Glomerular visceral epithelial cell (primary cell): ENCODE results near the gene SPEF2.

Source experiments
- DNase-seq: peaks from one replicate; pipeline ENCODE4 v3.0.0-alpha.2; 2016; ENCODE audit errors: extremely low spot score

Gene SPEF2

GRCh38 chr5:35617435-35618303 is at the start of gene SPEF2:
Gene SPEF2 (plus strand): TSS chr5:35617863. CDS start chr5:35617998, 135 bp downstream.
- DNase-seq, result peak; percentile 93

GRCh38 chr5:35575578-35575977 is 42.1 kb upstream of the SPEF2 start:
- no peak for DNase-seq

DNA sequence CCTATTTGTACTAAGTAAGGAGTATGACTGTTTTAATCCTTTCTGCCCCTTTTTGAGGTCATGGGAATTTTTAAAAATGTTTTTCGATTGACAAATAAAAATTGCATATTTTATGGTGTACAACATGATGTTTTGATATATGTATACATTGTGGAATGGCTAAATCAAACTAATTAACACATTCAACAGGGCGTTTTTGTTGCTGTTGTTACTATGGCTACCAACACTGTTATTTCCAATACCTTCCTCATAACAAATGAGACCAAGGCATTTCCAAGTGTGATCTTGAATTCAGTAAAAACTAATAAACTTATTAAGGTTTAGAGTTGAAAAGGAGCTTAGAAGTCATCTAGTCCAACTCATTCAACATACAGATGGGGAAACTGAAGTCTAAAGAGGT is 30.2 kb upstream of the SPEF2 start:
- DNase-seq, result no peak

- DNase-seq, result no peak
Observed at GRCh38 chr5:35593338-35593737, 24.3 kb upstream of the SPEF2 start.

- DNase-seq, result peak; percentile 6
Observed at GRCh38 chr5:35598707-35599370, 18.8 kb upstream of the SPEF2 start.

- no peak for DNase-seq
Observed at GRCh38 chr5:35600591-35600990, 17.1 kb upstream of the SPEF2 start.

DNA sequence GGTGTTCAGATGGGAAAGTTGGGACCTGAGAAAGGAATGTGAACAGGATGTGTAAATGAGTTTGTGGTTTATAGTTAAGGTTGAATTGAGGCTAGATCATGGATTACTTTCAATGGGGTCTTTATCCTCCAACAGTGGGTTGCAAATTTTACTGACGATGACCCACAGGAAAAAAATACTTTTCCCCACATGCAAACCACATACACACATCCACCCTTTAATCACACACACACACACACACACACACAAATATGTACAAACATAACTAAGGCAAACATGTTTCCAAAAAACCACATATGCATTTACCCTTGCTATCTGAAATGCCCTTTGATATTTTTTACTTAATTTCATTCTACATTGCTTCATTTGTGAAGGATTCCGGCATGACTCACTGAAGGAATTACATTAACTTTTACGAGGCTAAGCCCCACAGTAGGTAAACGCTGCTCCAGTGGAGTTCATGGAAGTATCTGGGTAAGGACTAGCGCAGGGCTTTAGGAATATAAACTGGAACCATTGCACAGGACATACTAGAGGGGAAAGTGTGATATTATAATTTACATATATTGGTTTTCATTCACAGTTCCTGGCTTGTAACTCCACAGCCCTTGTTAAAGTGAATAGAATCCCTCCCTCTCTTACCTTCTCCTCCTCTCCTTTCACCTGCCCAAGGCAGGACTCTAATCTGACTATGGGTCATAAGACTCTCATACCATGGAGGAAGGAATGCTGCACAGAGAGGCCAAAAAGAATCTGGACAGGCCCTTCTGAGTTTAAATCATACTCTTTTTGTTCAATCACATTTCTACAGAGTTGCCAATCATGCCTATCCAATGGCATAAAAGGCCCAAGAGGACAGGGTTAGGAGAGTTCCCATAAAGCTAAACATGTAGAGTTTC is 8.5 kb upstream of the SPEF2 start:
- no peak for DNase-seq

- DNase-seq, result no peak
Observed at GRCh38 chr5:35617060-35617434, 616 bp upstream of the SPEF2 start.

DNA sequence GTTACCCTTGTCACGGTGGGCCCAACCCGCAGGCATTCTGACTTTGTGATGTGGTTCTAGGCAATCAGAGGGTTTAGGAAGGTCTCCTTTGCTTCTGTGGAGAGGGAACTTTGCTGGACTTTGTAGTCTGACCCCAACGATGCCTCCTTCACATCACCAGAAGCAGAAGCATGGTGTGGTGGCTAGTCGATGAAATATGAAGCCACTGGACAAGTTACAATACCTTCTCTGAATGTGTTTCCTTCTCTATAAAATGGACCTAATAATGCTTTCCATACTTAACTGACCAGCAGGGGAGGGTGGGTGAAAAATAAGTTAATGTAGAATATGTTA is 607 bp downstream of the SPEF2 start:
- no peak for DNase-seq

DNA sequence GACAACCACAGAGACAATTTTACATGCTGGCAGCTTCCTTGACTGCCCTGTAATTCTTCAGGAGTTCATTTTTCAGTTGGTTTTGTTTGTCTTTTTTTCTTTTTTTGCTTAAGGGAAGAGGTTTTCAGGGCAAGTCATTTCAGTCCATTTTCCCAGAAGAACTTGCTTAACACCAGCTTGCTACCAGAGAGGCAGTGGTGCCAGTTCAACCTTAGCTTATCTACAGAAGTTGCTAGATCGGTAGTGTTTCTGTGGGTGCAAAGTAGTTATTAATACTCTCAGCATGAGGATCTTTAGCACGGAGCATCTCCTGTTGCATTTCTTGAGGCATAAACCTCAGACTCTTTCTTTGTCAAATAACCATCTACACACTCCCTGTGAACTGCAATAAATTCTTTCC is 1.1 kb downstream of the SPEF2 start:
- peak; percentile 4 for DNase-seq

DNA sequence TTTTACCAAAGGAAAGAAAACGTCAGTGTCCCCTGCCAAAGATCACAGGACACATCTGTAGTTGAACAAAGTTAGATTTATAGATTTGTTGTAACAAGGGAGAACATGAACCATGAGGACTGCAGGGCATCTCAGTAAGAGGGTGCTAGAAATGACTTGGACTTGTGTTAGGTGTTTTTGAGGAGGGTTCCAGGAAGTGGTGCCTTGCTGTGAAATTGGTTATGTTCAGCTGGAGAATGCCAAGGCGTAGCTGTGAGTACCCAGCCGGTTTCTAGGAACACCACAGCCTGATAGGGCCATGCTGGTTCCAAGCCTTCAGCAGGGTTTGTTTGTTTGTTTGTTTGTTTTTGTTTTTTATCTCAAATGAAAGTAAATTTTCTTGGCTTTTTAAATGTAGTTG is 5.3 kb downstream of the SPEF2 start:
- no peak for DNase-seq

GRCh38 chr5:35623991-35624390 is 6.3 kb downstream of the SPEF2 start:
- DNase-seq, result no peak

DNA sequence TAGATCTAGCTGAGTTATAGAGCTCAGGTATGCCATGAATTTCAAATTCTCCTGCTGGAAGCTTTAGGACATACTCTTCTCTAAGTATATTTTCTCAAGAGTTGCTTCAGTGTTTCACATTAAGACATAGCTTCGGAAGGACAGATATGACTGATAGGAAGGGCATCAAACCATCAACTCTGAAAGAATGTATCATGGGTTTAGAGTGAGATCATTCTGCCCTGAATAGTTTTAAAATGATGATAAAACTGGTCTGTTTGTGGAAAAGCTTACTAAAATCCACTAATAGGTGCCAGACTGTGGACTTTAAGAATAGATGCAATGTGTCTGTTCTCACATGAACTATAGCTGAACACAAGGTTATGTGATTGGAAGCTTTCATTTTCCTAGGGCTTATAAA is 8.4 kb downstream of the SPEF2 start:
- no peak for DNase-seq

DNA sequence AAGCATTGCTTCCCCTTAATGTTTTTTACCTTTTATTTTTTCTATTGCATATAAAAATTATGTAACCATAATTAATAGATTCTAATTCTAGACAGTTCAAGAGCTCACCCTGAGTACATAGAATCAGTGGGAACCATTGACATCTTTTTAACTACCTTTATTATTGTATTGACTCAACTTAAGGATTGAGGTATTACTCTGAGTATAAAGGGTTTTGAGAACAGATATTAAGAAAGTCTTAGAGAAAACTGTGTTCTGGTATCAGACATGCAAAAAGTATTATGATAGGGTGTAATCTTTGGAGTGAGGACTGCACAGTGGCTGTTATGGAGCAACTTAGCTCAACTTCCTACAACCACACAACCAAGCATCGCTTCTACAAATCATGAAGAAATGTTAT is 8.9 kb downstream of the SPEF2 start:
- no peak for DNase-seq

DNA sequence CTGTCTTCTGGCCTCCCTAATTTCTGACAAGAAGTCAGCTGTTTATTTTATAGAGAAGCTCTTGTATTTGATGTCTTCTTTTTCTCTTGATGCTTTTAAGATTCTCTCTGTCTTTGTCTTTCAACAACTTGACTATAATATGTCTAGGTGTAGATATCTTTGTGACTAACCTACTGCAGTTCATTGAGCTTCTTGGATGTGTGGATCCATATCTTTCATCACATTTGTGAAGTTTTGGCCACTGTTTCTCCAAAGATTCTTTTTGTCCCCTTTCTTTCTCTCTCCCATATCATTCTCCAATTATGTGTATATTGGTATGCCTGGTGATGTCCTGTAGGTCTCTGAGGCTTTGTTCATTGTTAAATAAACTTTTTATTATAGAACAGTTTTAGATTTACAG is 16.7 kb downstream of the SPEF2 start:
- DNase-seq, result no peak

- DNase-seq, result no peak
Observed at GRCh38 chr5:35640623-35641022, 23.0 kb downstream of the SPEF2 start.

GRCh38 chr5:35644543-35644942 is 26.9 kb downstream of the SPEF2 start:
- no peak for DNase-seq

- DNase-seq, result no peak
Observed at GRCh38 chr5:35647128-35647527, 29.5 kb downstream of the SPEF2 start.

DNA sequence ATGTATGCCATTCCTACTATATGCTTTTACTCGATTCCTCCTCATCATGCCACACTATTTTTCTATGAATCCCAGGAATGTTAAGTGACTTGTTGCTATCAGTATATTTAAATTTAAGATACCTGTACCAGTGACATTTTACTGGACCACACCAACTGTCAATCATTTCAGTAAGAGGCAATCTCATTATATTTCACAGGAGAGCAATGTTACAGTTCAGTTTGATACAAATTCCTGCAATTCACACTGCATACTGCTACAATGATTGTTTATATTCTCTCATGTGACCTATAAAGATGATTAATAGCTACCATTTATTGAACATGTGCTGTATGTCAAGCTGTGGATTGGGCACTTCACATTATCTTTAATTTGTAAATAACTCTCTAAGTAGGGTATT is 30.0 kb downstream of the SPEF2 start:
- no peak for DNase-seq

- DNase-seq, result peak; percentile 59
Observed at GRCh38 chr5:35651002-35651756, 33.5 kb downstream of the SPEF2 start.

DNA sequence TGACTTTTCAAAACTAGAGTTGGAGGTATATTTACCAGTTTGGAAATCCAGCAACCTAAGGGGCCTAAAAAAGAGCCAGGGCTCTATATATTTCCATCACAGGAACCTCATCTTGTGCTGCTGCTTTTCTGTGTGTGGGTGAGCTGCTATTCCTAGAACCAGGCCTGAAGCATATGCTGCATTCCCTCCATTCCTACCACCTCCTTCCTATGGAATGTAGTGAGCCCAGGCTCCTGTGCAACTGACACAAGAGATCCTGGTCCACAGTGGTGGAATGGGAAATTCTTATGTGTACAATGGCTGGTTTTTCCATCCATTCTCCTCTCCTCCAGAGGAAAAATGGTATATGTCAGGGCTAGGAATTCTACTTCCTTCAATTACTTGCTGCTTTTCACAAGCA is 39.1 kb downstream of the SPEF2 start:
- no peak for DNase-seq

DNA sequence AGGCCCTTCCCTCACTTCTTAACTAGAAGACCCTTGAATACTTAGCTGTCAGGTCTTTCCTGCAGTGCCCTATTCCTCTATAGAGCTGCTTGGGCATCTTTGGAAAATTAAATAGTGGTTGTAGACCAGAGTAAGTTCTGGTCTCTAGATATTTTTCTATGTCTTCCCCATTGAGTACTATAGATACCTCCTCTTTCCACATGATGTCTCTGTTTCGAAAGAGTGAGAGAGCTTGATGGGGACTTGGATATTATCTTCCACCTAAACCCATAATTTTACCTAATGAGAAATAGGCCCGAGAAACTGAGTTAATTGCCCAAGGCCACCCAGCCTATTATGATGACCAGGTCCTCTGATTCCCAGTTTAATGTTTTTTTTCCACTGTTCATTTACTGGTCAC is 40.2 kb downstream of the SPEF2 start:
- DNase-seq, result no peak
